Hypothalamus (tissue), 51 donors: ENCODE results near the gene SCAF4.
"Not testable (repeated sequence)": the region's sequence is repeated elsewhere in the genome, so short reads cannot be mapped to it uniquely, and the experiment has no call there.

Experiments used
- DNase-seq, 51 donors: peaks; one replicate each; lab custom pipeline; 2025; lab: John Stamatoyannopoulos, UW

SCAF4 gene

DNA sequence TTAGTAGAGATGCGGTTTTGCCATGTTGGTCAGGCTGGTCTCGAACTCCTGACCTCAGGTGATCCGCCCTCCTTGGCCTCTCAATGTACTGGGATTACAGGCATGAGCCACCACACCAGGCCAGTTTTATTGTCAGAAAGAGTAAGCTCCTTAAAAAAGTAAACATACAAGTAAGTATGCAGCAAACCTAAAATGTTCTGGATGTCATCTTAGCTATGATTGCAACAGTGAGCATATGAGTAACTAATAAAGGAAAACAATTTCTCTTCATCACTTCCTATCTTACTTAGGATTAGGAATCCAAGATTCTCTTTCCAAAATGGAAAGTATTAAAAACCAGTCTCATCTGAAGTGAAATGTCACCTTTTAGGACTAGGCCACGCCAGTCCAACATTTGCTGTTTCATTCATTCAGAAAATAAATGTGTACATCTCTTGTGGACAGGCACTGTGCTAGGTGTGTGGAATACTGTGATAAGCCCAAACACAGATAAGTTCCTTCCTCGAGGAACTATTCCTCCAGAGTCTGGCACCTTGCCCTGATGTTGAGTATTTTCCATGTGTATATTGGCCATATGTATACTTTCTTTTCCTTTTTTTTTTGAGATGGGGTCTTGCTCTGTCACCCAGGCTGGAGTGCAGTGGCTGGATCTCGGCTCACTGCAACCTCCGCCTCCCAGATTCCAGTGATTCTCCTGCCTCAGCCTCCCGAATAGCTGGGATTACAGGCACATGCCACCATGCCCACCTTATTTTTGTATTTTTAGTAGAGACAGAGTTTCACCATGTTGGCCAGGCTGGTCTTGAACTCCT, 5.9 kb upstream of the SCAF4 start:
- not testable (repeated sequence) for DNase-seq

DNA sequence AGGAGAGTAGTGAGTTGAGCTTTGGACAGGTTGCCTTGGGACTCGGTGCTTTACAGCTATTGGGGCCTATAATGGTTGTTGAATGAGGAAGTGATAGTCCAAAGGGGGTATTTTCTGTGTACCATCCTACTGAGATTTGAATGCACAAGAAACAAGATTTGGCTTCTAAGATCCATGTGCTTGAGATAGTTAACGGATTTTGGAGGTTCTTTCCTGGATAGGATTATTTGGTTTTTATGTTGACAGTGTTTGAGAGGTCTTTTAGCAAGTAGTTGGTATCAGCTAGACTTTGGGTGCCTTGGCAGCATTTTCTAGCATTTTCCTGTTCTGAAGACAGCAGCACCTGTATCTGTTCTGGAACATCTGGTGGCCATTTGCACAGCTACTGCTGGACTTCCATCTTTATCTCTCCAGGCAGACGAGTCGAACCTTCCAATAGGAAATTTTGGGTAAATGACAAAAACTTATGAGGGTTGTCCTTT, 3.6 kb upstream of the SCAF4 start:
- no peak for DNase-seq

DNA sequence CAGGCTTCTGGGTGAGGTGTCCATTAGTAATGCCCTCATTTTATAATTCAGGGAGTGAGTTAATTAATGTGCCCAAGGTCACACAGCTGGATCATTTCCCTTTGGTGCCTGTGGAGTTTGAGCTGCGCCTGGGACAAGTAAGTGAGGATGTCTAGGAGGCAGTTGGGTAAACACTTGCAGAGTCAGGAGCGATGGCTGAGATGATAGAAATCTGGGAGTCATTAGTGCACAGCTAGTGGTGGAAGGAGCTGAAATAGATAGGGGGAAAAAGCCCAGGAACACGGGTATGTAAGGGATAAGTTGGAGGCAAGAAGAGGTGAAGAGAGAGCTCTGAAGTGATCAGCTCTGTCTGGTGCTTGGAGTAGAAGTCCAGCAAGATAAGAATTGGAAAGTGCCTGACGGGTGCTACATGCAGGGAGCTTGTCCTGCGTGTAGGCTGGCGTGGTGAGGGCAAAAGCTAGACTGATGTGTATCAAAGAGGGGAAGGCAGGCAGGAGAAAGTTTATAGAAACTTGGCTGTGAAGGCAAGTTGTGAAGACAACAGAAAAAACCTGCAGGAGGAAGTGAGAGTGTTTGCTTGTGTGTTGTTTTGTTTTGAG, 1.7 kb upstream of the SCAF4 start:
- DNase-seq = no peak

DNA sequence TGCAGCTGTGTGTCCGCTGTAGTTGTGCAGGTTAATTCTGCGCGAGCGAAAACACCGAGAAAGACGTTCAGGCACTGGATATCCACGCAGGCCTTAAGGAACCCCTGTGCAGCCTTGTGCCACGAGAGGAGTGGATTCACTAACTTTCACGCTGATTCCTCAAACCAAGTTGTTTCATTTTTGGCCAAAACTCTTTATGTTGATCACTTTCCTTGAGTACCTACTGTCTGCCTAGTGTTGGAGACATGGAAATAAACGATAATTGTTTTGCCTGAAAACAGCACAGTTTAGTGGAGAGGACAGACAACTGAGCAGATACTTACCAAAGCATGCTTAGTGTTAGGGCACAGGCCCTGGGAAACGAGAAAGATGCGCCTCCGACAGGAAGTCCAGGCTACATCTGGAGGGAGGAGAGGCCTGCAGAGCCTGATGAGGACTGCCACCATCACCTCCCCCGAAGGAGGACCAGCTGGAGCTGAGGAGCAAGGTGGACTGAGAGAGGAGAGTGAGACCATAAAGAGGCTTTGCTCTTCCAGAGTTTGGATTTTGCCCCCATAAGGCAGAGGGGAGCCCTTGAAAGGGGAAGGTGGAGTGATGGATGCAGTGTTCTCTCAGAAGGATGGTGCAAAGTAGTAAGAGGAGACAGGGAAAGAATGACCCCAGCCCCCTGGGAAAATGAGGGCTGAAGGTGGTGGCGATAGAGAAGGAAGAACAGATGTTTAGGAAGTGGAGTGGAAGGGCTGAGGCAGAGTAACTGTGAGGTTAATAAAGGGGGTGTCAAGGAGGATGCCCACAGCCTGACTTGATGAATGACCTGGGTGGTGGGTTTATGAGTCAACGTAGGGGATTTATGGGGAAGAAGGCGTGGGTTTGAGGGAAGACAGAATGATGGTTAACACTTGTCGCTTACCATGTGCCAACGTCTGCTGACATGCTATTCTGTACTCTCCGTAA, 956 bp upstream of the SCAF4 start:
- DNase-seq = peak in 12 of 51 donors; percentile 1 to 31 (median 7)

DNA sequence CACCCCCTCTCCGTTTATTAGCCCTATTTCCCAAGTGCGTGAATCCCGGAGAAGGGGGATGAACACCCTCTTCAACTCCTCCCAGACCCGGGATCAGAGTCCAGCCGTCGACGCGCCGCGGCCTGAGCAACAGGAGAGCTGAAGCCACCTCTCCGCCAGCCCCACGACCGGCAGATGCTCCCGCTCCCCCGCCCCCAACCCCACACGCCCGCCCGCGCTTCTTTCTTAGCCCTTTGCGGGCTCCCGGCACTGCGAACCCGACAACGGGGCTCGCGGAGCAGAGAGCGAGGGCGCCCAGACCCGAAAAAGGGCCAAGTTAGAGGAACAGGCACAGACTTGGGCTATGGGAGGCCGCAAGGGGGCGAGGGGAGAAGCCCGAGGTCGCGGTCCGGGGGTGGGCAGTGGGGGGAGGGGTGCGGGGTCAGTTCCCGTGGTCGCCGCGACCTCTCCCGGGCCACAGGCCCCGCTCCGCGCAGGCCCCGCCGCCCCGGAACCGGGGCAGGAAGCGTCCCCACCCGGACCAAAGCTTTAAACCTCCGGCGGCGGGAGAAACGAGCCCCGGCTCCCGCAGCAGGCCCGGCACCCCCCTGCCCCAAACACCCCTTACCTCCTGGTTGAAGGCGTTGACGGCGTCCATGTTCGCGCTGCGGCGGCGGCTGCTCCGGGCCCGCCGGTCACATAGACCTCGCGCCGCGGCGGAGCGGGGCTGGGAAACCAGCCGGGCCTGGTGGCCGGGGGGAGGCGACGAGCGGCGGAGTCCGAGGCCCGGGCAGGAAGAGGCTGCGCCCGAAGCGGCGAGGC, 662 bp downstream of the SCAF4 start:
- peak in 34 of 51 donors; percentile 7 to 60 (median 39) for DNase-seq

DNA sequence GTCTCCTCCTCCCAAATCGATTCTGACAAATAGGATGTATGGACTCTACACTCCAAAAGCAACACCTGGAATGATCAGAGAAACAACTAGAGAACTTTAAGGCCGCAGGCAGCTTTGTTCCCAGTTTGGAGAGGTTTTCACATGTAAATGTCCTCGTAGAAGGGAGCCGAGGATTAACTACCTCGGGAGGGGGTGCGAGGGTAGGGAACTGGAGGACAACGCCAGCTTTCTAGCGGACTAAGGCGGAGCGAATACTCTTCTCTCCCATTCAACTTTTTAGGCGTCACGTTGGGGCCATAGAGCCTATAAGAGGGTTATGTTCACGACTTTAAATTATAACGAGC, 1.2 kb downstream of the SCAF4 start:
- peak in 11 of 51 donors; percentile 2 to 46 (median 27) for DNase-seq

DNA sequence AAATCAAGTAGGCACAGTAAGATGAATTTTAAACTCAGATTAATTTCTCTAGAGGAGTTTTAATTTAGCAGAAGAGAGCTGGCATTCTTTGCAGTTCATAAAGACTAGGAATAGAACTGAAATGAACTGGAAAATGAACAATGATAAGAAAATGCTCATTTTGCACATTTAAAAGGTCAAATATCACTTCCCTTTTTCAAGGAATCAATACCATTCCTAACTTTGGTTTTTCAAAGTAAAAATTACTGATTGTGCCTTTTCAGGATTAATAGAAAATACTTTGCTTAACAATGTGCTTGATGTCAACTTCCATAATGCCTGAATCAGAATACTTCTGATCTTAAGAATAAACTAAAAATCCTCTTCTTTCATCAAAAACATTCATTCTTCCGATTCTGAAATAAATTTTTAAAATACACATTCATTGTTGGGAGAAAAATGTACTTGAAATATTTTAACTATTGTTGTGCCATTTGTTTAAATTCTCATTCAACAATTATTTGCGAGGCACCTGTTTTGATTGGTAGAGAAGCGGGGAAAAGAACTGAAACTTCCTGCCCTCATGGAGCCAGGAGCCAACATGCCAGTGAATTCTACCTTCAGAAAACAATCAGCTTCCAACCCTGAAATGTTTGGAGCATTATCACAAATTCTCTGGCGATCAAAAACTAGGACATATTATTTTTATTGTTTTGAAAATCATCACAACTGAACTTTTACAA, 2.1 kb downstream of the SCAF4 start:
- DNase-seq = no peak

DNA sequence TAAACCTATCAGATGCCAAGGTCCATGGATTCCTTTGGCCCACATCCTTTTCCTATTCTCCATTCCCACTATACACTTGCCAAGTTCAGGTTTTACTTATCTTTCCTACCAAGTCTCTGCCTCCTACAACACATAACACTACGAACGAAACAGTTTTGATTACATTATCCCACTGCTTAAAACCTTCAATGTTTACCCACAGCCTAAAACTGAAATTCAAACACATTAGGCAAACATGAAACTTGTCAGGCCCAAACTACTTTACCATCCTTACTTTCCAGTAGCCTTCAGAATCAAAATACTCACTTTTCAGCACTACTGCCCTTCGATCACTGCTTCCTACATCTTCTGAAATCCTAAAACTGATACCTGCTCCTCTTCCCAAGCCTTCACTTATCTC, 3.0 kb downstream of the SCAF4 start:
- no peak for DNase-seq

DNA sequence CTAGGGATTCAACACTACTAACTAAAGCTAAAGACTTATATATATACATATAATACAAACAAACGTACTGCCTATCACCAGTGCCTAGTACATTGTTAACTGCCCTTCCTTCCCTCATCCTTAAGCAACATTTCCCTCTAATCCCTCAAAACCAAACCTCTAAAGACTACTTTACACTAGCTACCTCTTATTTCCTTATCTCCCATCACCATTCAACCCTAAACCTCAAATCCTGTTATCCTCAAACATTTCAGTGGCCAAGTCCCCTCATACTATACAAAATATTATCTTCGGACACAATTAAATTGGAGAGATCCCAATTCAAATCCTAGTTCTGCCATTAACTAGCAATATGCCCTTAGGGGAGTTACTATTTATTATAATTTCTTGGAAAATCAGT, 3.7 kb downstream of the SCAF4 start:
- DNase-seq = no peak

DNA sequence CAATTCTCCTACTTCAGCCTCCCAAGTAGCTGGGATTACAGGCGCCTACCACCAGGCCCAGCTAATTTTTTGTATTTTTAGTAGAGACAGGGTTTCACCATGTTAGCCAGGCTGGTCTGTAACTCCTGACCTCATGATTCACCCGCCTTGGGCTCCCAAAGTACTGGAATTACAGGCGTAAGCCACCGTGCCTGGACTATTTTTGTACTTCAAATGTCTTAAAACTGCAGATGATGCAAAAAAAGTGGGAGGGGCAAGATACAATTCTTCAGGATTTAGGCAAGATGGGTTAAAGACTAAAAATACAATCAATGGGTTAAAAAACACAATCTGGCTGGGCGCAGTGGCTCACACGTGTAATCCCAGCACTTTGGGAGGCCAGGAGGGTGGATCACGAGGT, 4.7 kb downstream of the SCAF4 start:
- DNase-seq = no peak

DNA sequence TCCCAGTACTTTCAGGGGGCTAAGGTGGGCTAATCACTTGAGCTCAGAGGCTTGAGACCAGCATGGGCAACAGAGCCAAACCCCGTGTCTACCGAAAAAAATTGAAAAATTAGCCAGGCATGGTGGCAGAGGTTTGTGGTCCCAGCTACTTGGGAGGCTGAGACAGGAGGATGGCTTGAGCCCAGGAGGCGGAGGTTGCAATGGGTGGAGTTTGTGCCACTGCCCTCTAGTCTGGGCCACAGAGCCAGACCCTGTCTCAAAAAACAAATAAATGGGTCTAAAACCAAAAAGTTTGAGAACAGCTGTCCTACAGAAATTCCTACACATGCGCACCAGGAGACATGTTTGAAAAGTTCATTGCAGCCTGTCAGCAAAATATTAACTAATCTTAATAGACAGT, 5.5 kb downstream of the SCAF4 start:
- no peak for DNase-seq

DNA sequence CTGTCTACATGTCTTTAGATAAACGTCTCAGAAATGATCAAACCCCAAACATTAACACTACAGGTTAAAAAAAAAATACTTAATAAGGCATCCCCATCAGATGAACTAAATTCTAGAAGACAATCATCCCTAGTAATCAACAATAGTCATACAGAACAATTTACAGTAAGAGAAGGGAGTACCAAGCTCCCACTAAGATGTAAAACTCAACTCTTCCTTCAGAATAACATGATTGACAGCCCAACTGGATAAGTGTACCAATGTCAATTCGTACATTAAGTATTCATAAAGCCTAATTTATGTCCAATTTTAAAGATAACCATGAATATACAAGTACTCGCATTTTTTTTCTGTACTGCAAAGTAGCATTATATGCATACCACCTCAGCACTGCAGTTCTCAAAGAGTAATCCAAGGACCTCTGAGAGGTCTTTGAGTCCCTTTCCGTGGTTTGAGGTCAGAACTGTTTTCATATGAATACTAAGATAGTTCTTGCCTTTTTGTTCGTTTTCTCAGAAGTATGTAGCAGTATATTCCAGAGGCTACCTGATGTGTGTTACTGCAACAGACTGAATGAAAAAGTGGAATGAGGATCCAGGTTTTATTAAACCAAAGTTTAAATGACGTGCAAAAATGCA, 6.6 kb downstream of the SCAF4 start:
- no peak for DNase-seq

DNA sequence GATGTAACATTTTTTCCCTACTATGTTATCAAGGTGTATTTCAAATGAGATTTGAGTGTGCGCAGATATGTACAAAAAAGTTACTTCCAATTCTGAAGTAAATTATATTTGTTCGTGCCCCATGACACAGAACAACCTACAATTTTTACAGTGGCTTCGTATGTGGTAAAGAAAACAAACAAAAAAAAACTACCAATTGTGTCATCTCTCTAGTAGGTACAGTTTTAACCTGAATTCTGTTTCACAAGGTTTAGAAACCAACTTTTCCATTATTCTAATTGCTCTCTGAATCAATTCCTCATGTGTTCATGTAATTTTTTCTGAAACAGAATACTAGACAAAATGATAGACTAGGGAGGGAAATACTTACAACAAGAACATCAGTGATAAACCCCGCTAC, 7.4 kb downstream of the SCAF4 start:
- DNase-seq = no peak

DNA sequence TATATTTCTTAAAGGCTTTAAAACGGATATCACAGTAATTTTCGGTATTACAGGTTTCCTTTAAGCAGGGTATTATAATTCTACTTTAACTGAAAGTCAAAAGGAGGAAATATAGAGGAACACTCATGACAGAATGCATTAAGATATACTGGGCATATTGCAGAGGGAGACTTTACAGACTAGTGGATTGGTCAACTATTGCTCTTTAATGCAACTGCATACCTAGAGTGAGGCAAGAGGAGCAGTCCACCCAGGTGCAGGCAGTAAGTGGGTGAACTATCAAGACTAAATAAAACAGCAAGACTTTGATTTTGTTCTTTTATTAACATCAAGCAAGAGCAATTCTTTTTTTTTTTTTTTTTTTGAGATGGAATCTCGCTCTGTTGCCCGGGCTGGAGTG, 10.5 kb downstream of the SCAF4 start:
- no peak for DNase-seq

DNA sequence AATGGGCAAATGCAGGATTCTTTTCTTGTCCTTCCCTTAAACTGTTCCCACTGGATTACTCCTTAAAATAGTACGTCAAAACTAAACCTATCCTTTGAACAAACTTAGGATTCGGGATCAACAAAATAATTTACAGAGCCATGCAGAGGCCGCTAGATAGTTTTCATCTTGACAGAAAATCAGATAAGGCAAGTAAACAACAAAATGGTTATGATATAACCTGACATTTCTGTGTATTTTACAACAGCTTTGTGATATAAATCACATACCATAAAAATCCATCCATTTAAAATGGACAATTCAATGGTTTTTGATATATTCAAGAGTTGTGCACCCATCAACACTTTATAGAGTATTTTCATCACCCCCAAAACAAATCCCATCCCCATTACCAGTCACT, 11.2 kb downstream of the SCAF4 start:
- DNase-seq = no peak

DNA sequence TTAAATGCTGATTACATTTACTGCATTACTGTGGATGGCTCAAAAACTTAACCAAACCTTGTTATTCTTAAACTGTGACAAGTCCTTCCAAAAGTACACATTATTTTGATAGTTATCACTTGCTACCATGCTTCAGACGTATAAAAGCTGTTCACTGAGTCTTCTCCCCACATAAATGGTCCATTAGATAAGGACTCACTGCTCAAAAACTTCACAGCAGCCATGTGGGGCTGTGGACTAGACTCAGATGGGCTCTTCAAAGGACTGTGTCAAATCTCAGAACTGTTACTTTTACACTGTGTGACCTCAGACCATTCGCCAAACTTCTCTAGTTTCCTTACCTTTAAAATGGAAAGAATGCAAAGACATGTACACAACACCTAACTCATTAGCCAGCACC, 11.6 kb downstream of the SCAF4 start:
- no peak for DNase-seq

DNA sequence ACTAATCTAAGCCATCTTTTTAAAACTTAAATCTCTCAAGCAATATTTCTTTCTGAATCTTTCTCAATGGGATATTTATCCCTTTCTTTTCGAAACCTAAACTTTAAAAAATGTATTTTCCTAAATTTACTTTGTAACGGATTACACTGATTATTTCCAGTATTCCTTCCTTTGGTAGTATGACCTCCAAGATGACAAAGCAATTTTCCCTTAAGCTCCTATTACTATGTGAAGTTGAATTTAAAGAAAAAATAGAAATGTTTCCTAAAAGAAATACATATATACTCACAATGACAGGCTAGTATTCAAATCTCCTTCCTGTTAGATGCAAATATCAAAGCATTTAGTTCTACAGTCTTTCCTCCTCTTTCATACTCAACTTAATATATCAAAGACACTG, 15.8 kb downstream of the SCAF4 start:
- DNase-seq = no peak

DNA sequence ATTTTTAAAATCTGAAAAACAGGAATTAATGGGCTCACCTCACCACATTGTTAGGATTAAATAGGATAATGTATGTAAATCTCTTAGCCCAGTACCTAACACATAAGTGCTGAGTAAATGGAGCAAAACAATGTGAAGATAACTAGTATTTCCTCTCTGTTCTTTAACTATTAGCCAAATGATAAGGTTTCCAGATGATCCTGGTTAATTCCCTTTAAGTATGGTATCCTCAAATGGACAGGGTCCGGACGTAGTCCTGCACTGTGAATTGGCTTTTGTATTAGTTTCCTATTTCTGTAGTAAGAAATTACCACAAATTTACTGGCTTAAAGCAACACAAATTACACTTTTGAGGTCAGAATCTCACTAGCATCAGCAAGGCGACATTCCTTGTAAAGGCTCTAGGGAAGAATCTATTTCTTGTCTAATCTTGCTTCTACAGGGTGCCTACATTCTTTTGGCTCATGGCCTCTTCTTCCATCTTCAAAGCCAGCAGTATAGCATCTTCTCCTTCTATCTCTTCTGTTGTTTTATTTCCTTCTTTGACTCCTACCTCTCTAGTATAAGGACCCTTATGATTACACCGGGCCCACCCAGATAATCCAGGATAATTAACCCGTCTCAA, 17.1 kb downstream of the SCAF4 start:
- DNase-seq = no peak
